Stimulated activated CD8-positive, alpha-beta memory T cell treated with anti-CD3 and anti-CD28 coated beads, Interleukin-12 subunit alpha, Interleukin-12 subunit beta, amount 100 ng/mL, for 1 hour (primary cell): ENCODE data around the gene NTNG1.

Source experiments
- DNase-seq: peaks from one replicate; pipeline ENCODE4 v3.0.0-alpha.2; 2020; ENCODE audit warnings: low read depth

Gene NTNG1

DNA sequence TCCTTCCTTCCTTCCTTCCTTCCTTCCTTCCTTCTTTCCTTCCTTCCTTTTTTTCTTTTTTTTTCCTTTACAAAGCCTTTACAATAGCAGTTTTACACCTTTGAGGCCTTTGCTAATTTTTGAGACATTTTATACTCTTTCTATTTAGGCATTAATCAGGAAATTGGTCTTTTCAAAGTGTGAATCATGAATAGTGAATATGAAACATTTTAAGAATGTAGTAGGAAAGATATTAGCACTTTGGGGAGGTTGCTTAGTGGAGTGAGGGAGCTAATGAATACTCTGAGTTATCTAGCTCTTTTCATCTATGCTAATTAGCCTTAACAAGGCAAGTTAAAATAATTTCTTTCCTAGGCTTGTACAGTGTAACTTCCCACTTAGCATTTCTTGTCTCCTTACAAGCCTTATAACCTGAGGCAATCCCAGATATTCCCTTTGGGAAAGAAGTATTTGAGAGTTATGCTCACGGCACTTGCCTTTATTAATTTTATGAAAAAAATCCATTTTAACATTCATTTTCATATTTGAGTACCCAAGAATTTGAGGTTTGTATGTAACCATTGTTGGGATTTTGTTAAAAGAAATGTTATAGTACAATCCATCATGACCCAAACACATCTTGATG lies 122.6 kb downstream of the NTNG1 start:
- DNase-seq: no peak

GRCh38 chr1:107264007-107264406 lies 123.2 kb downstream of the NTNG1 start:
- DNase-seq: no peak

DNA sequence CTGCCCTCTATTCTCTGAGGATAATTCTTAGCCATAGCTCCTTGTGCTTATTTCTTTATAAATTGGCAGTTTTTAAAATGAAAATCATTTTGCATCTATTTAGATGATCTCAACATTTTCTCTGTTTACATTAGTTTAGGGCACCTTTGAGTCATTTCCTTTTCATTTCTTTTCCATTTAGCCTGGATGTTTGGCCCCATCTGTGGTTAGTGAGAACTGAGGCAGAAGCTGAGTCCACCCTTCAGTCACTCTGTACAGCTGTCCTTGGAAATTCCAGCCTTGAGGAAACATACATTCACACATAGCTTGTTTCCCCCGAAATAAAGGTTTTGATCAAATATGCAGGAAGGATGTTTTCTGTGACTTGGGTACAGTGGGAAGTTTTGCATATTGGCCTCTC lies 123.7 kb downstream of the NTNG1 start:
- no peak for DNase-seq

- no peak for DNase-seq
These were observed 126.7 kb downstream of the NTNG1 start for GRCh38 chr1:107267489-107267888.

DNA sequence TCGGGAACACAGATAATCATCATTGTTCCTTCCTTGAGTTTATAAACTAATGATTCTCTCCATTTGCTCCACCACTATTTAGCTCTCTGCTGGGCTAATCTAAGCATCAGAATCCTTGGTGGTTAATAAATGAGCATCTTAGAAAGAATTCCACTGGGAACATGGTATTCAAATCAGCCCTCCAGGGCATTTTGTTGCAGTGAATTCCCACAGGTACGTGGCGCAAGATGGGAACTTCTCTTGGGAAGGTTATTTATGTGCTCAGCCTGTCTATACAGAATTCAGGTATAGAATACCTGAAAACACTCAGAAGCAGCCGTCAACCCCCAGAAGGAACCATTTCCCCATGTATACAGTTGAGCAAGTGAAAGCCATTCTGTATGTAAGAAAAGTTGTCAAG lies 131.5 kb downstream of the NTNG1 start:
- no peak for DNase-seq

- DNase-seq: no peak
These were observed 132.7 kb downstream of the NTNG1 start for GRCh38 chr1:107273515-107273914.

DNA sequence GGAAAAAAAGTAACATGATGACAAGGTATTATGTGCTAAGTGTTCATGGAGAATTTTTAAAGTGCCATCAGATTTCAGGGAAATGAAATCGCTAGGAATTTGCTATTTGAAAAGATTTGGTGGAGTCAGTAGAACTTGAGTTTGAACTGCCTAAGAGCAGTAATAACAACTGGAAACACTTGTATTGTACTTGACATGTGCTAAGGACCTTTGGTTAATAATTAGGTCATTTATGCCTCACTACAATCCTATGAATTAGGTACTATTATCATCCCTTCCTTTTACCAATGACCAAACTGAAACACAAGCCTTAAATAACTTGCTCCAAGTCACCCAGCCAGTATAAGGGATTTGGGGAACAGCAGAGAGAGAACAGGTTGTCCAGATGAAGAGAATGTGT lies 133.4 kb downstream of the NTNG1 start:
- no peak for DNase-seq

- DNase-seq: no peak
These were observed 135.4 kb downstream of the NTNG1 start for GRCh38 chr1:107276247-107276646.

- DNase-seq: no peak
These were observed 136.2 kb downstream of the NTNG1 start for GRCh38 chr1:107277022-107277421.

DNA sequence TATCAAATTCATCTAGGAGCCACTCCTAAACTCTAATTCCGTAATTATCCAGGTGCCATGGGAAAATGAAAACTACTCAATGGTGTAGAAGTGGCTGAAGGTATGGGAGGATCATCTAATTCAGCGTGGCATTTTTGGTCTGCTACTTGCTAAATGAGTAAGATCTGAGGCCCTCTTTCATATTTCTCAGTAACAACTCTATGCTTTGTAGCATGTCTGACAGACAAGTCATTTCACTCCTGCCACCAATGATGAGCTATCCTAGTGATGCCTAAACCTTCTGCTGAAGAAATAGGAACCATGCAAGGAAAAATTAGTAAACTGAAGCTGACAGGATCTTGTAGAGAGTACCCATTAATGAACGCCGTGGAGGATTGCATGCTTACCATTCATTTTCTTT lies 145.3 kb downstream of the NTNG1 start:
- DNase-seq: no peak

- DNase-seq: no peak
These were observed 151.1 kb downstream of the NTNG1 start for GRCh38 chr1:107291987-107292386.

DNA sequence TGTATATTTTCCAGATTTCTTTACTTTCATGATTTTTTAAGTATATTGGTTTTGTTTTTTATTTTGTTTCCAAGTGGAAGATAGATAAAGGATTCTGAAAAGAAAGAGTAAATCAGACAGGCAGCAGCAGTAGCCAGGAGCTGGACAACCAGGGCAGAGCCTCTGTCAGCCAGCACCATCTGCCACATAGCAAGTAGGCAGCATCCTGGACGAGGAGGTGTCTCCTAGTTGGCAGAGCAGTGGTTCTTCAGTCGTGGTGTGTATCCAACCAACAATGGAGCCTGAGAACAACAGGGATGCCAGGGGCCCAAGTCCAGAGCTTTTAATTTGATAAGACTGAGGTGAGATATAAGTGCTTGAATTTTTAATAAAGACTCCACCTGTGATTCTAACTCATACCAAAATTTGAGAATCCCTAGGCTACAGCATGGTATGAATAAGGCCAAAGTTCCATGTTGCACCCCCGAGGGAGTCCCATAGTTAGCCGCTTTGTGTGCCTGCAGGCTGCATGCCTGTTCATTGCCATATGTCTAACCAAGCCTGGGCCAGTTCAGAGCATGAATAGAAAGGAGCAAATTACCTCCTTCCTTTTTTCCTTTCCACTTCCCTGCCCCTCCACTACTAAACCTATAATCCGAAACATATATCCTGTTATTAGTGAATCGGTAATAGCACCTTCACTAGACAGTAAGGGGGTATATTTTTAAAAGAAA lies 153.2 kb downstream of the NTNG1 start:
- DNase-seq: no peak

DNA sequence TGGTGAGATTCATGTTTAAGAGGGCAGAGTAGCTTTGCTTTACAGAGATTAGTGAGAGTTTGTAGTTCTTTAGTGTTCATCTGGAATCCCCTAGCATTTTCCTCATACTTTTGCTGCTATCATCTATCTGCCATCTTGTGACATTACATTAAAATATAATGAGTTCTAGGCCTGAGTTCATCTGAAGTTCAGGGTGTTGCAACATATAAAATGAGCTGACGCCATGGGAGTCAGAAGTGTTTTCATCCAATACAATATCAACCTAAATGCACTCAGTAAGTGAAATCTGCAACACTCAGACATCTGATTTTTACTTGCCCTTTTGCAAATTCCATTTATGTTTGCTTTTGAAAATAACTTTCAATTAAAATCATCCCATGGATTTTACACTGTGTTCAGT lies 153.8 kb downstream of the NTNG1 start:
- no peak for DNase-seq

GRCh38 chr1:107297681-107298080 lies 156.8 kb downstream of the NTNG1 start:
- no peak for DNase-seq

- no peak for DNase-seq
These were observed 157.7 kb downstream of the NTNG1 start for GRCh38 chr1:107298526-107298925.

DNA sequence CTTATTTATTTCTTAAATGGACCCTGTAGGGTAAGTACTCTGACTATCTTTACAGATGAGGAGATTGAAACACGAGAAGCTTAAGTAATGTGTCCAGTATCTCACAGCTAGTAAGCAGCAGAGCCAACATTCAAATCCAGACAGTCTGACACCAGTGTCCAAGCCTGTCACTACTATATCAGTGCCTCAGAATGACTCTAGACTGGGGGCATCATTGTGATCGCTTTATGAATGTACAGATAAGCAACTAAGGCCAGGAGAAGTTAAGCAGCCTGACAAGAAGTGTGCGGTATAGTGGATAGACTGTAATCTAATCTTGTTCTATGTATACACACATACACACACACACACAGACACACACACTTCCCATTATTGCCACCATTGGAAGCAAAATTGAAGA lies 158.7 kb downstream of the NTNG1 start:
- no peak for DNase-seq

DNA sequence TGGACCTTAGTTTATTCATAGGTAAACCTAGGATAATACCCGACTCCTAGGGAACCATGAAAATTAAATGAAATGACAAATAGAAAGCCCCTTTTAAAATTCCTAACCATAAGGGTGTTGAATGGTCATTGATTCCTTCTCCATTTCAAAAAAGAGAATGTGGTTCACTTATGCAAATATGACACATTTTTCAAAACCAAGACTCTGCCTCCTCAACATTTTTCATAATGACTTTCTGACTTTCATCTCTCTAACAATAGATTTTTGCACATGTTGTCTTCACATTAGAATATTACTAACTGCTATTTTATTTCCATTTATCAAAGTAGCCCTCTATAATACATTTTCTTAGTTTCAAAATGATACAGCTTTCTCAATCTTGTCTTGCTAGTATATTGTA lies 169.1 kb downstream of the NTNG1 start:
- DNase-seq: no peak

GRCh38 chr1:107315652-107316051 lies 174.8 kb downstream of the NTNG1 start:
- no peak for DNase-seq

GRCh38 chr1:107318932-107319331 lies 178.1 kb downstream of the NTNG1 start:
- no peak for DNase-seq

GRCh38 chr1:107323784-107324183 lies 182.9 kb downstream of the NTNG1 start:
- DNase-seq: no peak

DNA sequence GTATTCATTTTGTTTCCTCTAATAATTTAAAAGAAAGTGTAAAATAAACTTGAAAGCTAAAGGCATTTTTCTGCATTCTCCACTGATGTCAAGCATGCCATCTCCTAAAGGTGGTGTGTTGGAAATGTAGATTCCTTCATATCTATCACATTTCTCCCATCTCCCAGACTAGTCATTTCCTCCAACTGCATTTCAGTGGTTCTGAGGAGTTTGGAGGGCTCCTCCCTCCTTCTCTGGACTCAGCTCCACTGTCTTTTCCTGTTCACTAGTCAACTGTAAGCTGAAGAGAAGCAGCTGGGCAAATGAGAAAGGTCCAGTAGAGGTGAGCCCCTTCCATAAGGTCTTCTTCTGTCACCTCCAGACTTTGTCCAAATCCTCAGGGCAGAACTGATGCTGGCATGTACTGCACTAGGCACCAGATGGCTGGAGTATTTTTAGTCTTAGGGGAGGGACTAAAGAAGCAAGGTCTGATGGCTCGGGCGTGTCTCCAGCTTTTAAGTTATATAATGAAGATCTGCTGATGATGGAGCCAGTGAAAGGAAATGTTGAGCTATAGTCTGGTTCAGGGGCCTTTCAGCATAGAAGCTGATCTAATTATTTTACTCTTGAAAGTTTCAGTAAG lies 186.1 kb downstream of the NTNG1 start:
- no peak for DNase-seq

DNA sequence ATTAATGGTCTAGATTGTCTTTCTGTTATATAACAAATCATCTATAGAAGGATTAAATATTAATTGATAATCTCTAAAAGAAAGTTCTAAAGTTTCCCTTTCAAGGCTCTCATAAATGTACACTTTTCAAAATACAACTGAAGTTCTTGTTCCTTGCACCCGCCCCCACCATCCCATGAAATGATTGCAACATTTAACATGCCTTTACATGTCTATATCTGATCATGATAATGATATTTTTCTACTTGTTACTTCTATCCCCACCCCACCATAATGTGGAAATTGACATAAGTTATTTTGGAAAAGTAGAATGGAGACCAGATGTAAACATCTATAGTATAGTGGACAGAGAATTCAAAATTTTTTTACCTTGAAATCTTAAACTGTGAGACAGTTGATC lies 186.6 kb downstream of the NTNG1 start:
- DNase-seq: no peak

DNA sequence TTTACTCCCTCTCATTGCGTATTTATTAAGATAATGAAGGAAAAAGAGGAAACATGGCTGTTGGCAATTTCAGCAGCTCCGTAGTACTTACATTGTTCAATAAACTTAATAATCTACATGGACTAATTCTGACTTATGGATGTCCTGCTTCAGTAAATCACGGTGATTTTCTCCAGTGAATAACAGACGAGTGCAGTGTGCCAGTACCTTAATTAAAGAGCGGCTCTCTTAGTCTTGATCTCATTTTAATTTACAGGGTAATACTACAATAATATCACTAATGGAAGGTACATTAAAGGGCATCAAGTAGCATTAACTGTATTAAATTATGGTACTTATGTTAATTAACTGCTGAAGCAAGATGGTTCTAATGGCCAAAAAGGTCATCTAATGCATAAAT lies 187.2 kb downstream of the NTNG1 start:
- DNase-seq: no peak

GRCh38 chr1:107339775-107340174 lies 198.9 kb downstream of the NTNG1 start:
- no peak for DNase-seq
